ENCODE data around the gene ANKRD45.
"Not testable (repeated sequence)": the region's sequence is repeated elsewhere in the genome, so short reads cannot be mapped to it uniquely, and the experiment has no call there.

GRCh38 chr1:173613086-173613485, 56.6 kb downstream of the ANKRD45 start:
- TF ChIP-seq CTCF (conservative IDR thresholded peaks at IDR 0.05; ENCODE audit: low read depth, low read length); EZH2 (IDR thresholded peaks at IDR 0.05; ENCODE audit: borderline replicate concordance, low read depth, low read length, poor library complexity, severe bottlenecking): not testable (repeated sequence)

Measured in A673 (cell line).